COR-L47 (cell line): ENCODE results near the gene CLDN4.
"Not testable (repeated sequence)": the region's sequence is repeated elsewhere in the genome, so short reads cannot be mapped to it uniquely, and the experiment has no call there.

Experiments
- DNase-seq: peaks from one replicate; lab custom pipeline; 2025; lab: John Stamatoyannopoulos, UW

The CLDN4 gene

DNA sequence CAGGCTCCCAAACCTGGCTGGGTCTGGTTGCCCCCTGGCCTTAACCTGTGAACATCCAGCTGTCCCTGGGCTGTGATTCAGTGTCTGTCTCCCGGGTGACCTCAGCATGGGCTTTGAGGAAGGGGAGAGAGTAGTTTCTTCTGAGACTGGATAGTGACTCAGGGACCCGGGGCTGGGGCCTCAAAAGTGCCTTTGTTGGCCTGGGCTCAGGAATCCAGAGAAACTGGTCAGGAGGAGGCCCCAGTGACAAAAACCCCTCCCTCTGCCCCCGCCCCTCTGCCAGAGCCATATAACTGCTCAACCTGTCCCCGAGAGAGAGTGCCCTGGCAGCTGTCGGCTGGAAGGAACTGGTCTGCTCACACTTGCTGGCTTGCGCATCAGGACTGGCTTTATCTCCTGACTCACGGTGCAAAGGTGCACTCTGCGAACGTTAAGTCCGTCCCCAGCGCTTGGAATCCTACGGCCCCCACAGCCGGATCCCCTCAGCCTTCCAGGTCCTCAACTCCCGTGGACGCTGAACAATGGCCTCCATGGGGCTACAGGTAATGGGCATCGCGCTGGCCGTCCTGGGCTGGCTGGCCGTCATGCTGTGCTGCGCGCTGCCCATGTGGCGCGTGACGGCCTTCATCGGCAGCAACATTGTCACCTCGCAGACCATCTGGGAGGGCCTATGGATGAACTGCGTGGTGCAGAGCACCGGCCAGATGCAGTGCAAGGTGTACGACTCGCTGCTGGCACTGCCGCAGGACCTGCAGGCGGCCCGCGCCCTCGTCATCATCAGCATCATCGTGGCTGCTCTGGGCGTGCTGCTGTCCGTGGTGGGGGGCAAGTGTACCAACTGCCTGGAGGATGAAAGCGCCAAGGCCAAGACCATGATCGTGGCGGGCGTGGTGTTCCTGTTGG, at the start of gene CLDN4:
CLDN4 (plus strand) TSS at position 316 of the 903 bp plus-strand sequence; CDS start at position 522, 206 bp downstream.
- no peak for DNase-seq

DNA sequence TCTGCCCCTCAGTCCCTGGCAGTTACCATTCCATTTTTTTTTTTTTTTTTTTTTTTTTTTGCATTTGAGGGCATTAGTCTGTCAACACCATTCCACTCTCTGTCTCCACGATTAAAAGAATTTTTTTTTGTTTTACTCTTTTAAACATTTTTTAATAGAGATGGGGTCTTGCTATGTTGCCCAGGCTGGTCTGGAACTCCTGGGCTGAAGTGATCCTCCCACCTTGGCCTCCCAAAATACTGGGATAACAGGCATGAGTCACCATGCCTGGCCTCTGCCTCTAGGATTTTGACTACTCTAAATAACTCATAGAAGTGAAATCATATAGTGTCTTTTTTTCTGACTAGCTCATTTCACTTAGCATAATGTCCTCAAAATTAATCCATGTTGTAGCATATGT, 44.2 kb upstream of the CLDN4 start:
- no peak for DNase-seq

DNA sequence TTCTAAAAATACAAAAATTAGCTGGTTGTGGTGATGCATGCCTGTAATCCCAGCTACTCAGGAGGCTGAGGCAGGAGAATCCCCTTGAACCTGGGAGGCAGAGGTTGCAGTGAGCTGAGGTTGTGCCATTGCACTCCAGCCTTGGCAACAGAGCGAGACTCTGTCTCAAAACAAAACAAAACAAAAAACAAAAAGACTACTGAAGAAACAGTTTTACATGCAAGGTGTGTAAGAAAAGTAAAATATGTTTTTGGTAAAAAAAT, 43.1 kb upstream of the CLDN4 start:
- DNase-seq, result not testable (repeated sequence)

- no peak for DNase-seq
These were observed 41.7 kb upstream of the CLDN4 start for GRCh38 chr7:73789051-73789450.

GRCh38 chr7:73791170-73791690, 39.6 kb upstream of the CLDN4 start:
- DNase-seq, result not testable (repeated sequence)

DNA sequence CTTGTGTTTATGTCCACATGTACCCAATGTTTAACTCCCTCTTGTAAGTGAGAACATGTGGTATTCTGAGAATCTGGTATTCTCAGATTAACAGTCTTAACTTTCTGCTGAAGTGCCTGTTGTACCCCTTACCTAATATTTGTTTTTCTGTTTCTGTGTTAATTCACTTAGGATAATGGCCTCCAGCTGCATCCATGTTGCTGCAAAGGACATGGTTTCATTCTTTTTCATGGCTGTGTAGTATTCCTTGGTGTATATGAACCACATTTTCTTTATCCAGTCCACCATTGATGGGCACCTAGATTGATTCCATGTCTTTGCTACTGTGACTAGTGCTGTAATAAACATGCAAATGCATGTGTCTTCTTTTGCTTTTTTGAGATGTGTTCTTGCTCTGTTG, 35.6 kb upstream of the CLDN4 start:
- DNase-seq, result not testable (repeated sequence)

- DNase-seq, result not testable (repeated sequence)
These were observed 34.1 kb upstream of the CLDN4 start for GRCh38 chr7:73796656-73797055.

- DNase-seq, result not testable (repeated sequence)
These were observed 33.6 kb upstream of the CLDN4 start for GRCh38 chr7:73797176-73797575.

DNA sequence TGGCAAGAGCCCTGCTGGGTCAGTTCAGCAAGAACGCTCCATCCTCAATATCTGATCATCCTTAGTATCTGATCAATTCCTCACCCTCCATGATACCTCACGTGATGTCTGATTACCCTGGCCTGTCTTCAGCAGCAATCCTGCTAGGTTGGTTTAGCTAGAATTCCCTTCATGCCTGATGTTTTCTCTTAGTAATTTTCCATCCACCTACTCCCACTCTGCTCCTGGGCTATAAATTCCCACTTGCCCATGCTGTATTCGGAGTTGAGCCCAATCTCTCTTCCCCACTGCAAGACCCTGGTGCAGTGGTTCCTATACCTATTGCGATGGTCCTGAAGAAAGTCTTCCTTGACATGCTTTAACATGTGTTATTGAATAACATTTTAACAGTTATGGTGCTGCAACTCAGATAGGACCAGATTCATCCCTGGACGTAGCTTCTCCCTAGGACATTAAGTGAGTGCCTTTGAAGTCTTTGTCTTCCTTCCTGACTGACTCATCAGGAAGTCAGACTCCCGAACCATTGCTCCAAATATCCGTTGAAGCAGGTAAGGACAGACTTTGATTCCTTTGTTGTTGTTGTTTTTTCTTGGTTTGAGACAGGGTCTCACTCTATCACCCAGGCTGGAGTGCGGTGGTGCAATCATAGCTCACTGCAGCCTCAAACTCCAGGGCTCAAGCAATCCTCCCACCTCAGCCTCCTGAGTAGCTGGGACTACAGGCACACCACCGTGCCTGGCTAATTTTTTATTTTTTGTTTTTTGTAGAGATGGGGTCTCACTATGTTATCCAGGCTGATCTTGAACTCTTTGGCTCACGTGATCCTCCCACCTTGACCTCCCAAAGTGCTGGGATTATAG, 31.3 kb upstream of the CLDN4 start:
- no peak for DNase-seq

DNA sequence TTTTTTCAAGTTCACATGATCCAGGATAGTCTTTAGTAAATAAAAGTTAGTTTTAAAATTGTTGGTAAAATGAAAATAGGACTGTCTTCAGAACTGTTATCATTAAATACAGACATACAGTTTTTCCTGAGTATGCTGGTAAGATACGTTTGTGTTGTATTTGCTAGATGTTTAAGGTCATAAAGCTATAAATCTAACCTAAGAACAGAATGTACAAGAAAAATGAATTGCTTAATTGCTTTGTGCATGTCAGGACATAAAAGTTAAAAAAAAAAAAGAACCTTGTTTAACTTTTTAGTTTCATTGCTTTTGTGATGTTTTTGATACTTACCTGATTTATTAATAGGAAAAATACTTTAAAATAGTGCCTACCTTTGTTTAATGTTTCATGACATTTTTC, 29.2 kb upstream of the CLDN4 start:
- DNase-seq, result no peak

DNA sequence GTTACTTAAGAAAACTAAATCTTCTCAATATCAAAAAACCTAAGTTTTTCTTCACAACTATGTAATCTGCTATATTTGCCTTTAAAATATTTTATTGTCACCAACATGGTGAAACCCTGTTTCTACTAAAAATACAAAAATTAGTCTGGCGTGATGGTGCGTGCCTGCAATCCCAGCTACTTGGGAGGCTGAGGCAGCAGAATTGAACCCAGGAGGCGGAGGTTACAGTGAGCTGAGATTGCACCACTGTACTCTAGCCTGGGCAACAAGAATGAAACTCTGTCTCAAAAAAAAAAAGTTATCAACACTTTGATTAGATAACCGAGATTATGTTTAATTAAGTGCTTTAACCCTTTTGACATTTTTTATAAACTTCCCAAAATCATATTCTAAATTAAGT, 28.3 kb upstream of the CLDN4 start:
- DNase-seq, result no peak

- no peak for DNase-seq
These were observed 21.3 kb upstream of the CLDN4 start for GRCh38 chr7:73809467-73809951.

DNA sequence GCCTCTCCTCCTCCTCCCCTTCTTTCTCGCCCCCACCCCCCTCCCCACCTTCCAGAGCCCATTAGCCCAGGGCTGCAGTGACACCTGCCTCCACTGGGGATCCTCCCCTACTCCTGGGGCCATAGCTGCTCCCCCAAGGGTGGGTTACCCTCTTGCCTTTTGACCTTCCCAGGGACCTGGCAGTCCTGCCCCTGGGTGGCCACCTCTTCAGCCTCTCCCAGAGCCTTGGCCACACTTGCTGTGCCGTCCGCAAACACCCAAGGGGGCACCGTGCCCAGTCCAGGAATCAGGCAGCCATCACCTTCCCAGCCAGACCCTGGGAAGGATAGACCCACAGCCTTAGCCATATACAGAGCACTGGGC, 19.8 kb upstream of the CLDN4 start:
- DNase-seq, result no peak

- peak; percentile 59 for DNase-seq
These were observed 19.0 kb upstream of the CLDN4 start for GRCh38 chr7:73811760-73812168.

GRCh38 chr7:73812996-73813395, 17.8 kb upstream of the CLDN4 start:
- no peak for DNase-seq

- DNase-seq, result no peak
These were observed 15.4 kb upstream of the CLDN4 start for GRCh38 chr7:73815436-73815835.

DNA sequence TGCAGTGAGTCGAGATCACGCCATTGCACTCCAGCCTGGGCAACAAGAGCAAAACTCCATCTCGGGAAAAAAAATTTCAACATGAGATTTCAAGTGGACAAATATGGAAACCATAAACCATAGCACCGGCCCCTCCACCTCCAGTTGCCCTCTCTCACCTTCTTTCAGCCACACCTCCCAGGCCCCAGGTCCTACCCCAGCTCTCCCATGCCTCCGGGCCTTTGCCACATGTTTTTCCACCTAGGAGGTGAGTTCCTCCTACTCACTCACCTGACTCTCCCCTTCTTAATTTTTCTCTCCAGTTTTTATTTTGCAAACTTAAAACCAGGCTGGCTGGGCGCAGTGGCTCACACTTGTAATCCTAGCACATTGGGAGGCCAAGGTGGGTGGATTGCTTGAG, 13.7 kb upstream of the CLDN4 start:
- no peak for DNase-seq

- no peak for DNase-seq
These were observed 10.8 kb upstream of the CLDN4 start for GRCh38 chr7:73820013-73820412.

DNA sequence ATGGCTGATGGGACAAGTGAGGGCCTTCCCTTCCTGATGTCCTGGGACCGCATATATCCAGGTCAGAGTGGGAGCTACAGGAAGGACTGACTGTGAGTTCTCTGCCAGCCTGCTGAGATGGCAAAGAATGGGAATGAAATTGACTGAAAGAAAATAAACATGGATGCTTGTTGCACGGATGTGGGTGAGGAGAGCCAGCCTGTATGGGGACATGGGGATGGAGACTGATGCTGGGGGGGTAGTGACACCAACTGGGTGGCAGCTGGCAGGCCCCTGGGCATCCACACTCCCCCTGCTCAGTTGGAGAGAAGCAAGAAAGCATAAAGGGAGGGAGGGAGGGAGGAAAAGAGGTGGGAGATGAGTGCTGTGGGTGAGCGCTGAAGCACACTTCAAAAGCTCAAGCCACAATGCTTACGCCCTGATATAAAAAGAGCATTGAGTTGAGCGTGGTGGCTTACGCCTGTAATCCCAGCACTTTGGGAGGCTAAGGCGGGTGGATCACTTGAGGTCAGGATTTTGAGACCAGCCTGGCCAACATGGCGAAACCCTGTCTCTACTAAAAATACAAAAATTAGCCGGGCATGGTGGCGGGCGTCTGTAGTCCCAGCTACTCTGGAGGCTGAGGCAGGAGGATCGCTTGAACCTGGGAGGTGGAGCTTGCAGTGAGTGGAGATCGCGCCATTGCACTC, 9.1 kb upstream of the CLDN4 start:
- DNase-seq, result not testable (repeated sequence)

DNA sequence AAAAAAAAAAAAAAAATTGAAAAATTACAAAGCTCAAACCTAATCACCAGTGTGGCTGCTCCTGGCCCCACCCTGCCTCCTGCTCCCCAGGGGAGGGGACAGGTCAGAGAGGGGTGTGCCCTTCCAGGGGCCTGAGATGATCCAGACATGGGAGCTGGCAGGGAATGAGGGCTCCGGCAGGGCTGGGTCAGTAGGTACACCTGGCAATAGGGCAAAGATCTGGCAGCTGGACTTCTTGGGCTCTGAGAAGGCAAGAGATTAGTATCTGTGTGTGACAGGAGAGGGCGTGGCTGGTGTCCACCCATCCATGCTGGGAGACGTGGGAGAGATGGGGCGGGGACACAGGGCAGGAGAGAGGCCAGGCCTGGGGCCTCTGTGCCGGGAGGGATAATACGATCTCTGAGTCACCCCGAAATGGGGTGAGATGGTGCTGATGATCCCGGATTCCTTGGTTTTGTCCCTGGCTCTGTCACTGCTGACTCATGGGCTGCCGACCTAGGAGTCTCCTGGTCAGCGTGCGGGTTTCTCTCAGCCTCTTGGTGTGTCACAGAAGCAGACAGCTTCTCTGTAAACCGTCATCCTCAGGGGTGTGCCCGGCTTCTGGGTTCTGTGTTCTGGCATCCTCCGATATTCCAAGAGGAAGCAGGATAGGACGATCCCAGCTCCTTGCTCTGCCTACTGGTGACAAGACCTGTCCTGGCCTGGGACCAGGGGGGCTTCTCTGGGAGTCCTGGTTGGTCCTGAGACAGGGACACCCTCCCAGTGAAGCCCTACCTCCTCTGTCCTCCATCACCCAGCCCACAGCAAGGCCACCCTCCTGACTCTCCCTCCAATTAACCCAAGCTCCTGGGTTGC, 8.2 kb upstream of the CLDN4 start:
- peak; percentile 34 for DNase-seq

GRCh38 chr7:73823257-73823656, 7.5 kb upstream of the CLDN4 start:
- no peak for DNase-seq
